G401 (cell line): Measurements from ENCODE around the gene KAT5. TPM values are rescaled to one million over a fixed set of nuclear protein-coding genes. Genes with fewer than 3 reads are reported as not detected.
"Not testable (repeated sequence)": the region's sequence is repeated elsewhere in the genome, so short reads cannot be mapped to it uniquely, and the experiment has no call there.

Experiments used
- DNase-seq: peaks from one replicate; pipeline ENCODE4 v3.0.0-alpha.2; 2015; ENCODE audit warnings: low spot score
- in situ Hi-C: cut with HindIII; loops from 2 replicates; pipeline ENCODE4 v1.10.0; 2016; ENCODE audit warnings: low sequenced_read_pairs, mixed read lengths
- total RNA-seq: library from RNA; depleted of rRNA; stranded (reverse); fragments of >200 nt; shearing (Covaris generic); gene quantifications from 2 replicates; pipeline ENCODE4 v1.2.3, GENCODE V29; 2014; rRNA removed

Gene KAT5
- total RNA-seq, 1 experiment from 2014 or later, result 71.4 TPM

DNA sequence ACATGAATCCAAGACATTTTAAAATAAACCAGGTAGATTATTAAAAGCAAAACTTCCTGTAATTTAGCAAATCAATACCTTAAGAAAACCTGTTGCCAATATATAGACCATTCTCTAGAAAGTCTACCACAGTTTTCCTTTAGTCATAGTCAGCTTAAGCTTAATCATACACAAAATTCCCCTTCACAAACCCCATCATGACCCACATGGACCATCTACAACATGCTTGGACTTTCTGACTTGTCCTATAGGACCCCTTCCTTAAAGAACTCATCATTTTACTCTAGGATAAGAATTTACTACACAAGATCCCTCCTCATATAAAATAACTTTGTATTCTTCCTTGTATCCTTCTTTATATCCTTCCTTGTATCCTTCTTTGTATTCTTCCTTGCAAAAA is 24.8 kb downstream of the KAT5 start:
- in situ Hi-C loops, result no loop called here
- DNase-seq, result no peak

DNA sequence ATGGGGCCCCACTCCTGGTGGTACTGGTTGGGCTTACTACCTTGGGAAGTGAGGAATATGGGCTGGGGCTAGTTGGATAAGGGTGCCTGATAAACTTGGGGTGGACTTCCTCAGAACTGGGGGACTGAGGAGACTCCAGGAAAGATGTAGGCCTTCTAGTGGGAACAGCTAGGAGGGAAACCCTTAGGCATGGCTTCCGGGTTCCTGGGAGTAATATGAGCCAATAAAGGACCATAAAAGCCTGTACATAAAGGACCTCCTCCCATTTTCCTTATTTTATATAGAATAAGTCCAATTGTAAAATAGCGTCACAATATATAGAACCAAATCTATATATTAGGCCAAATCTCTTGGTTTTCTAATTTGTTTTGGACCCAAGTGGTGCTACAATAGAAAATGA is 27.0 kb downstream of the KAT5 start:
- DNase-seq, result no peak
- in situ Hi-C loops, result no loop called here

DNA sequence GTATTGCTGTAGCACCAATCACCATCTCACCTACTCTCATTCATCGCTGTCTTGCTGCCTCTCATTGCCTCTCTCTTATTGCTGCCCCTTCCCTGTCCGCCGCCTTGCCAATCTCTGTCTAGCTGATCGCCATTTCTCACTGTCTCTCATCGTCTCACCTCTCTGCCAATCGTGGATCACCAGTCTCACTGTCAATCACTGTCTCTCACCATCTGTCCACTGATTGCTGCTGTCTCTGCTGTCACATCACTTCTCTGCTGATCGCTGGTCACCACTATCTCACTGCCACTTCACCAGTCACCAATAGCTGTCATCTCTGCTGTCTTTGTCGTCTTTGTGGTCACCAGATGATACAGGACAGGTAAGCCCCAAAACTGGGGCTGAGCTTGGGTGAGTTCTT is 29.1 kb downstream of the KAT5 start:
- in situ Hi-C loops, result no loop called here
- no peak for DNase-seq

DNA sequence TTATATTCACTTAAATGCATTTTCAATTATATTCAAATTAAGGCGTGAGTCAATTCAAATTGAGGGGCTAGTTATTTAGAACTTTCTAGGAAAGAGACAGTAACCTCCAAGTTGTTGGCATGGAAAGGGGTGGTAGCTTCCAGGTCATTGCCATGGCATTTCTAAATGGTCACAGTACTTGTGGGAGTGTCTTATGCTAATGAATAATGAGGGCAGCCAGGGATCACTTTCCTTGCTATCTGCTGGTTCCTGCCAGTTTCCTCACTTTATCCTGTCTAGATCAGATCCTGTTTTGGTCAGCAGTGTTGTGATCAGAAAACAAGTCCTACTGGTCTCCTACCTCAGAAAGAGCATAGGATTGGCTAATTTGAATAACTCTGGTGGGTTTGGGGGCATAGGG is 30.3 kb downstream of the KAT5 start:
- in situ Hi-C loops, result no loop called here
- no peak for DNase-seq

DNA sequence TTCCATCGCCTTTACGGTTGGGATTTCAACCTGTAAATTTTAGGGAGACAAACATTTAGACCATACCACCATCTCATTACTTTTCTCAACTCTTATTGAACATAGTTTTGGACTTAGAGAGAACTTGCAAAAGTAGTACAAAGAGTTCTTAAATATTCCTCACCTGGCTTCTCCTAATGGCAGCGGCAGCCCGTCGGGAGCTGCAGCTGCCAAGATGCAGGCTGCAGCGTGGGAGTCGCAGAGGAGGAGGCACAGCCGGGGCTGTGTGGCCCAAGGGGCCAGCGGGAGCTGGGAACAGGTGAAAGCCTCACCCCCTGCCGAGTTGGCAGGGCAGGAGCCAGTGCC is 31.6 kb downstream of the KAT5 start:
- in situ Hi-C loops, result no loop called here
- no peak for DNase-seq

DNA sequence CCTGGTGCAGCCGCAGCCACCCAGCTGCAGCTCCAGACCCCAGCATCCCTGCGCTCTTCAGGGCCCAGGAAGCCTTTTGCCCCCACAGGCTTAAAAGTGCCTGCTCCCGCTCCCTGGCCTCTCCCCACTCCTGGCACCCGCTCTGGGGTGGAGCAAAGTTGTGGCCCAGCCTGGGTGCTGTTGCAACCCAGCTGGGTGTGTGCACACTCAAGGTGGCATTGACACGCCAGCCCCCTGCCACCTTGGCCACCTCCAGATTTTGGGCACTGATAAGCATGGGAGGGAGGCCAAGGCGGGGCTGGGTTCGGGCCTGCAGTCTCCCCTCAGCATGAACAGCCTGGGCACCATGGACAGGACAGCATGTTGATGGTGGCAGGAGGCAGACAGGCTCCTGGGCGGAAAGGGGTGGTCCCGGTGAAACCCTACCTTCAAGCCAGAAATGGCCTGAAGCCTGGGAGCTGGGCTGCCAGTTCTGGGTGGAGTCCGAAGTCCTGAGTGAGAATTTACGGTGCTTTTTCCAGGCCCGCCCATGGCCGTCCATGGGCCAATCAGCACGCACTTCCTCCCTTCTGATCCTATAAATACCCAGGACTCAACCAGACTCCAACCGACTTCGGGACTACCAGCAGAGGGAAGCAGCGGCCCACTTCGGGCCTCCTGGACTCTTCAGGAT is 32.1 kb downstream of the KAT5 start:
- DNase-seq, result peak; percentile 3
- in situ Hi-C loops, result no loop called here

DNA sequence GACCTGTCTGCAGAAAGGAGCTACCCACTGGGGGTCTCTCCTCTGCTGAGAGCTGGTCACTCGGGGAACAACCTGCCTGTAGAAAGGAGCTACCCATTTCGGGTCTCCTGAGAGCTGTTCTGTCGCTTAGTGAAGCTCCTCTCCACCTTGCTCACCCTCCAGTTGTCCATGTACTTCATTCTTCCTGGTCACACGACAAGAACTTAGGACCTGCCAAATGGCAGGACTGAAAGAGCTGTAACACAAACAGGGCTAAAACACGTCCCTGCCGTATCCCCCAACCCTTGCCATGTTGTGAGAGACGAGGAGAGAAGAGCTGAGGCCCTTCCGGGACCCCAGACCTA is 32.6 kb downstream of the KAT5 start:
- no peak for DNase-seq
- in situ Hi-C loops, result no loop called here

DNA sequence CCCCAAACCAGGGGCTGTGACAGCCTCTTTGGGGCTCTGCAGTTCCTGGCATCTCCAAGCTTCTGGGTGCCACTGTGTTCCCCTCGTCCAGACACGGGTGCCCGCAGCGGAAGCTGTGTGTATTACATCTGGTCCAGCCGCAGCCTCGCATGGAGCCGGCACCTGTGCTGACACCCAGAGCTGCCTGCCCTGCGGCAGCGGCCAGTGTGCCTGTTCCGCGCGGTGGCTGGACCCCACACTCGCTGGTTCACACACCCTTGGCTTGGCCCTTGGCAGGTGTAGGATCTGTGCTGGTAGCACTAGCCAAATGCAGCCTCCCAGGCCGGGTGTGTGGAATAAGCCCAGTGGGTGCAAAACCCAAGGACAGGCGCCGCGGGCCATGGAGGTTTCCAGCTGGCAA is 33.0 kb downstream of the KAT5 start:
- in situ Hi-C loops, result no loop called here
- DNase-seq, result no peak

DNA sequence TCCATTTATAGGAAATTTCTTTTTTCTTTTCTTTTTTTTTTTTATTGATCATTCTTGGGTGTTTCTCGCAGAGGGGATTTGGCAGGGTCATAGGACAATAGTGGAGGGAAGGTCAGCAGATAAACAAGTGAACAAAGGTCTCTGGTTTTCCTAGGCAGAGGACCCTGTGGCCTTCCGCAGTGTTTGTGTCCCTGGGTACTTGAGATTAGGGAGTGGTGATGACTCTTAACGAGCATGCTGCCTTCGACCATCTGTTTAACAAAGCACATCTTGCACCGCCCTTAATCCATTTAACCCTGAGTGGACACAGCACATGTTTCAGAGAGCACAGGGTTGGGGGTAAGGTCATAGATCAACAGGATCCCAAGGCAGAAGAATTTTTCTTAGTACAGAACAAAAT is 50.1 kb downstream of the KAT5 start:
- in situ Hi-C loops, DNase-seq: not testable (repeated sequence)

DNA sequence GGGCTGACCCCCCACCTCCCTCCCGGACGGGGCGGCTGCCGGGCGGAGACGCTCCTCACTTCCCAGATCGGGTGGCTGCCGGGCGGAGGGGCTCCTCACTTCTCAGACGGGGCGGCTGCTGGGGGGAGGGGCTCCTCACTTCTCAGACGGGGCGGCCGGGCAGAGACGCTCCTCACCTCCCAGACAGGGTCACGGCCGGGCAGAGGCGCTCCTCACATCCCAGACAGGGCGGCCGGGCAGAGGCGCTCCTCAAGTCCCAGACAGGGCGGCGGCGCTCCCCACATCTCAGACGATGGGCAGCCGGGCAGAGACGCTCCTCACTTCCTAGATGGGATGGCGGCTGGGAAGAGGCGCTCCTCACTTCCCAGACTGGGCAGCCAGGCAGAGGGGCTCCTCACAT is 50.8 kb downstream of the KAT5 start:
- DNase-seq, in situ Hi-C loops: not testable (repeated sequence)

DNA sequence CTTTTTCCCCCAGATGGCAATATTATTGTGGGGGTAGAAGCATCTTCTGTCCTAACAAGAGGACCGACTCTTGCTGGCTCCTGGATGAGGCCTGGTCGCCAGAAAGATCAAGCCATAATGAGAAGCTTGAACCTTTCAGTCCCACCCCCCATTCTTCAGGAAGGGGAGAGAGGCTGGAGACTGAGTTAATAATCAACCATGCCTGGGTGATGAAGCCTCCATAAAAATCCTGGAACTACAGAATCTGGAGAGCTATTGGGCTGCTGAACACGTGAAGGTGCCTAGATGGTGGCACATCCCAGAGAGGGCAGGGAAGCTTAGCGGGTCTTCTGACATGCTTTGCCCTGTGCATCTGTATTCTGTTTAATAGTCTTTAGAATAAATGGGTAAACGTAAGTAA is 52.4 kb downstream of the KAT5 start:
- in situ Hi-C loops, result no loop called here
- no peak for DNase-seq

DNA sequence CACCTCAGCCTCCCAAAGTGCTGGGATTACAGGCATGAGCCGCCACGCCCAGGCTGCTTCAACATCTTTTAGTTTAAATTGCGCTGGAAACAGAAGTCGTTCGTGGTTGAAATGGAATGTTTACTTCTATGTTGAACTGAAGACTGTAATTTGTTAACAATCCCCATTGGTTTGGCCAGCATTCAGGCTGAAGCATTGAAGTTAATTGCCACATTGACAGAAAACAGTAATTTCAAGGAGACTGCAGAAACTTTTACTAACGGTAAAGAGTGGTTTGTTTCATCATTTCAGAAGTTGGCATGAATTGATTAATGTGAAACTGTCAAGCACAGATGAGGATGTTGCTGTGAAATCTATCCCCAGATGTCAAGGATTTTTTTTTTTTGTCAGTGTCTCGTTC is 54.5 kb downstream of the KAT5 start:
- in situ Hi-C loops, result no loop called here
- DNase-seq, result no peak

DNA sequence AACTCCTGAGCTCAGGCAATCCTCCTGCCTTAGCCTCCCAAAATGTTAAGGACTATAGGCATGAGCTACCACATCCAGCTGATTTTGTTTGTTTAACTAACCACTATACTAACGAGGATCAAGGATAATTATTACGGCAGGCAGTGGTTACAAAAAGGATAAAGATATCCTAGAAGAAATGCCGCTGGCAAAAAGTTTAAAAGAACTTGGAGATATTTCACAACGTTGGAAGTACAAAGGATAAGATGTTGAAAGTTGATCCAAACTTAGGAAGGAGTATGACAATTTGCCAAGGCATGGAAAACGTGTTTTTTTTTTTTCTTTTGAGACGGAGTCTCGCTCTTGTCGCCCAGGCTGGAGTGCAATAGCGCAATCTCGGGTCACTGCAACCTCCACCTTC is 55.4 kb downstream of the KAT5 start:
- in situ Hi-C loops, result no loop called here
- no peak for DNase-seq

DNA sequence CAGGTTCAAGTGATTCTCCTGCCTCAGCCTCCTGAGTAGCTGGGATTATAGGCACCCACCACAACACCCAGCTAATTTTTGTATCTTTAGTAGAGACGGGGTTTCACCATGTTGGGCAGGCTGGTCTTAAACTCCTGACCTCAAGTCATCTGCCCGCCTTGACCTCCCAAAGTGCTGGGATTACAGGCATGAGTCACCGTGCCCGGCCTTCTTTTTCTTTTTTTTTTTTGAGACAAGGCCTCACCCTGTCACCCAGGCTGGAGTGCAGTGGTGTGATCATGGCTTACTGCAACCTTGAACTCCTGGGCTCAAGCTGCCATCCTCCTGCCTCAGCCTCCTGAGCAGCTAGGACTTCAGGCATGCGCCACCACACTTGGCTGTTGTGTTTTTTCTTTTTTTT is 55.8 kb downstream of the KAT5 start:
- DNase-seq, in situ Hi-C loops: not testable (repeated sequence)

Other genes with a start within 250 kb of the KAT5 start
- gene MALAT1, start 213.2 kb upstream of the KAT5 start, total RNA-seq, result 166 and 288 TPM in 2 replicates
- gene SCYL1, start 187.2 kb upstream of the KAT5 start, total RNA-seq, result 77.6 and 80.4 TPM in 2 replicates
- gene LTBP3, start 153.9 kb upstream of the KAT5 start, total RNA-seq, result 32.5 and 53.2 TPM in 2 replicates
- 72.3 and 72.7 TPM in 2 replicates for gene ZNRD2, start 141.8 kb upstream of the KAT5 start, total RNA-seq
- 28.1 and 58.6 TPM in 2 replicates for gene FAM89B, start 139.7 kb upstream of the KAT5 start, total RNA-seq
- 8.7 and 16.5 TPM in 2 replicates for gene EHBP1L1, start 136.2 kb upstream of the KAT5 start, total RNA-seq
- 0.12 TPM in 1 of 2 replicates, not detected in the other for gene KCNK7, start 116.5 kb upstream of the KAT5 start, total RNA-seq
- 32.6 and 34.3 TPM in 2 replicates for gene MAP3K11, start 98.0 kb upstream of the KAT5 start, total RNA-seq
- gene PCNX3, start 96.5 kb upstream of the KAT5 start, total RNA-seq, result 27.4 and 29.0 TPM in 2 replicates
- 22.5 and 25.2 TPM in 2 replicates for gene SIPA1, start 74.2 kb upstream of the KAT5 start, total RNA-seq
- 29.7 and 38.0 TPM in 2 replicates for gene RELA, start 49.3 kb upstream of the KAT5 start, total RNA-seq
- 86.2 and 132 TPM in 2 replicates for gene RNASEH2C, start 8.5 kb downstream of the KAT5 start, total RNA-seq
- gene AP5B1, start 68.7 kb downstream of the KAT5 start, total RNA-seq, result 15.7 and 20.6 TPM in 2 replicates
- gene OVOL1, start 74.8 kb downstream of the KAT5 start, total RNA-seq, result not detected in 2 replicates
- gene SNX32, start 121.7 kb downstream of the KAT5 start, total RNA-seq, result not detected in 2 replicates
- gene CFL1, start 145.9 kb downstream of the KAT5 start, total RNA-seq, result 1,273 and 1,592 TPM in 2 replicates
- 61.8 and 70.4 TPM in 2 replicates for gene MUS81, start 148.2 kb downstream of the KAT5 start, total RNA-seq
- 35.8 and 38.2 TPM in 2 replicates for gene EFEMP2, start 160.5 kb downstream of the KAT5 start, total RNA-seq
- not detected in 2 replicates for gene CTSW, start 167.6 kb downstream of the KAT5 start, total RNA-seq
- 79.3 and 89.3 TPM in 2 replicates for gene FIBP, start 176.2 kb downstream of the KAT5 start, total RNA-seq
- gene CCDC85B, start 178.4 kb downstream of the KAT5 start, total RNA-seq, result 180 and 212 TPM in 2 replicates
- 23.6 and 30.8 TPM in 2 replicates for gene FOSL1, start 188.1 kb downstream of the KAT5 start, total RNA-seq
- gene C11orf68, start 206.8 kb downstream of the KAT5 start, total RNA-seq, result 14.2 and 17.2 TPM in 2 replicates
- gene DRAP1, start 207.2 kb downstream of the KAT5 start, total RNA-seq, result 174 and 179 TPM in 2 replicates
- gene TSGA10IP, start 233.2 kb downstream of the KAT5 start, total RNA-seq, result not detected in 2 replicates
- gene SART1, start 249.5 kb downstream of the KAT5 start, total RNA-seq, result 49.0 and 73.1 TPM in 2 replicates